Activated naive CD8-positive, alpha-beta T cell (primary cell): Measurements from ENCODE around the gene APOD.

Experiments used
- H3K27ac Mint-ChIP-seq: one replicate; pipeline ENCODE4 v1.8.0; 2021; ENCODE audit warnings: mixed read lengths
- H3K27me3 Mint-ChIP-seq: one replicate; pipeline ENCODE4 v1.8.0; 2021; ENCODE audit warnings: mixed read lengths
- H3K36me3 Mint-ChIP-seq: one replicate; pipeline ENCODE4 v1.8.0; 2021; ENCODE audit warnings: mixed read lengths
- H3K4me1 Mint-ChIP-seq: one replicate; pipeline ENCODE4 v1.8.0; 2021; ENCODE audit warnings: low read depth, mixed read lengths
- H3K4me3 Mint-ChIP-seq: one replicate; pipeline ENCODE4 v1.8.0; 2021; ENCODE audit warnings: mild to moderate bottlenecking, mixed read lengths
- H3K9me3 Mint-ChIP-seq: one replicate; pipeline ENCODE4 v1.8.0; 2021; ENCODE audit warnings: low read depth, mixed read lengths

Gene APOD

GRCh38 chr3:195540511-195540910 is 43.2 kb downstream of the APOD start:
- no peaks in the 10 kb centered on the region for H3K9me3 Mint-ChIP-seq
- H3K4me1 Mint-ChIP-seq: peaks cover 74% of the 10 kb centered on the region
- H3K27ac Mint-ChIP-seq: peak overlapping the region; percentile 88
- H3K36me3 Mint-ChIP-seq: no peaks in the 10 kb centered on the region
- H3K4me3 Mint-ChIP-seq: peak overlapping the region; percentile 89
- H3K27me3 Mint-ChIP-seq: no peaks in the 10 kb centered on the region

- Mint-ChIP-seq H3K27ac (peak overlapping the region; percentile 88), H3K4me3 (peak overlapping the region; percentile 89), H3K36me3 (no peaks in the 10 kb centered on the region), H3K9me3 (no peaks in the 10 kb centered on the region), H3K4me1 (peaks cover 74% of the 10 kb centered on the region), H3K27me3 (no peaks in the 10 kb centered on the region)
Observed at GRCh38 chr3:195540027-195540426, 43.7 kb downstream of the APOD start.

GRCh38 chr3:195539479-195539878 is 44.3 kb downstream of the APOD start:
- H3K9me3 Mint-ChIP-seq: no peaks in the 10 kb centered on the region

GRCh38 chr3:195537995-195538394 is 45.7 kb downstream of the APOD start:
- peak overlapping the region; percentile 89 for H3K4me3 Mint-ChIP-seq
- peaks cover 3% of the 10 kb centered on the region for H3K36me3 Mint-ChIP-seq
- H3K9me3 Mint-ChIP-seq: no peaks in the 10 kb centered on the region
- no peaks in the 10 kb centered on the region for H3K27me3 Mint-ChIP-seq
- H3K27ac Mint-ChIP-seq: peak overlapping the region; percentile 88
- peaks cover 79% of the 10 kb centered on the region for H3K4me1 Mint-ChIP-seq

More at GRCh38 chr3:195539479-195539878, 44.3 kb downstream of the APOD start:
- Mint-ChIP-seq H3K27ac (peak overlapping the region; percentile 88), H3K4me1 (peaks cover 74% of the 10 kb centered on the region), H3K27me3 (no peaks in the 10 kb centered on the region), H3K4me3 (peak overlapping the region; percentile 89), H3K36me3 (peaks cover 3% of the 10 kb centered on the region)

GRCh38 chr3:195535293-195535692 is 48.4 kb downstream of the APOD start:
- peak overlapping the region; percentile 91 for H3K27ac Mint-ChIP-seq
- H3K4me3 Mint-ChIP-seq: peak overlapping the region; percentile 69
- no peaks in the 10 kb centered on the region for H3K27me3 Mint-ChIP-seq
- peaks cover 93% of the 10 kb centered on the region for H3K4me1 Mint-ChIP-seq
- peaks cover 3% of the 10 kb centered on the region for H3K36me3 Mint-ChIP-seq
- no peaks in the 10 kb centered on the region for H3K9me3 Mint-ChIP-seq

GRCh38 chr3:195532834-195533233 is 50.9 kb downstream of the APOD start:
- H3K4me3 Mint-ChIP-seq: no peak overlapping the region

GRCh38 chr3:195532345-195532744 is 51.4 kb downstream of the APOD start:
- H3K27me3 Mint-ChIP-seq: no peaks in the 10 kb centered on the region
- no peaks in the 10 kb centered on the region for H3K9me3 Mint-ChIP-seq
- H3K4me1 Mint-ChIP-seq: peaks cover 88% of the 10 kb centered on the region
- H3K36me3 Mint-ChIP-seq: peaks cover 4% of the 10 kb centered on the region
- H3K27ac Mint-ChIP-seq: peak overlapping the region; percentile 91
- peak overlapping the region; percentile 27 for H3K4me3 Mint-ChIP-seq

More at GRCh38 chr3:195532834-195533233, 50.9 kb downstream of the APOD start:
- Mint-ChIP-seq H3K4me1 (peaks cover 89% of the 10 kb centered on the region), H3K27ac (peak overlapping the region; percentile 91), H3K36me3 (peaks cover 4% of the 10 kb centered on the region), H3K9me3 (no peaks in the 10 kb centered on the region), H3K27me3 (no peaks in the 10 kb centered on the region)

GRCh38 chr3:195531683-195532082 is 52.1 kb downstream of the APOD start:
- peak overlapping the region; percentile 1 for H3K4me3 Mint-ChIP-seq
- H3K27ac Mint-ChIP-seq: peak overlapping the region; percentile 91
- H3K27me3 Mint-ChIP-seq: no peaks in the 10 kb centered on the region
- H3K4me1 Mint-ChIP-seq: peaks cover 83% of the 10 kb centered on the region
- H3K36me3 Mint-ChIP-seq: peaks cover 4% of the 10 kb centered on the region
- H3K9me3 Mint-ChIP-seq: no peaks in the 10 kb centered on the region

- no peak overlapping the region for H3K4me3 Mint-ChIP-seq
- H3K36me3 Mint-ChIP-seq: peaks cover 8% of the 10 kb centered on the region
- peaks cover 77% of the 10 kb centered on the region for H3K4me1 Mint-ChIP-seq
- H3K27ac Mint-ChIP-seq: peak overlapping the region; percentile 78
- H3K27me3 Mint-ChIP-seq: no peaks in the 10 kb centered on the region
- no peaks in the 10 kb centered on the region for H3K9me3 Mint-ChIP-seq
Observed at GRCh38 chr3:195526492-195526891, 57.2 kb downstream of the APOD start.

GRCh38 chr3:195524171-195524896 is 59.4 kb downstream of the APOD start:
- no peaks in the 10 kb centered on the region for H3K27me3 Mint-ChIP-seq
- H3K4me3 Mint-ChIP-seq: peak overlapping the region; percentile 67
- H3K36me3 Mint-ChIP-seq: peaks cover 8% of the 10 kb centered on the region
- peaks cover 59% of the 10 kb centered on the region for H3K4me1 Mint-ChIP-seq
- H3K9me3 Mint-ChIP-seq: no peaks in the 10 kb centered on the region
- peak overlapping the region; percentile 97 for H3K27ac Mint-ChIP-seq

GRCh38 chr3:195522254-195523023 is 61.3 kb downstream of the APOD start:
- Mint-ChIP-seq H3K27me3 (no peaks in the 10 kb centered on the region), H3K9me3 (no peaks in the 10 kb centered on the region), H3K36me3 (peaks cover 6% of the 10 kb centered on the region), H3K4me1 (peaks cover 54% of the 10 kb centered on the region), H3K4me3 (no peak overlapping the region), H3K27ac (peak overlapping the region; percentile 97)
